ENCODE measurements around the gene INTS14. TPM values are rescaled to one million over a fixed set of nuclear protein-coding genes. Genes with fewer than 3 reads are reported as not detected.

Gene INTS14
- total and polyA plus RNA-seq, 12 donors = 16.4 to 64.6 (median 34.4) TPM

GRCh38 chr15:65651042-65651322 is 40.1 kb upstream of the INTS14 start:
- H3K36me3 ChIP-seq (replicated peaks in 1 of 2) = peaks cover 0 to 21% of the 10 kb centered on the region in 2 donors
- TF ChIP-seq POLR2A (IDR thresholded peaks at IDR 0.05) (no peak), CTCF (IDR thresholded peaks at IDR 0.05) (no peak)
- H3K4me1 ChIP-seq (replicated peaks in 1 of 2) = no peaks in the 10 kb centered on the region
- no peak overlapping the region for H3K4me3 ChIP-seq
- no peak for DNase-seq
- no peak overlapping the region for H3K27ac ChIP-seq
- no peaks in the 10 kb centered on the region for H3K9me3 ChIP-seq (replicated peaks in 1 of 3)
- WGBS, 4 donors = 91 to 100% (median 98%) methylated on average over 1 of the region's 1 CpG
- H3K27me3 ChIP-seq = no peaks in the 10 kb centered on the region
- intact Hi-C loops (cut with DNase I) = no loop called here

DNA sequence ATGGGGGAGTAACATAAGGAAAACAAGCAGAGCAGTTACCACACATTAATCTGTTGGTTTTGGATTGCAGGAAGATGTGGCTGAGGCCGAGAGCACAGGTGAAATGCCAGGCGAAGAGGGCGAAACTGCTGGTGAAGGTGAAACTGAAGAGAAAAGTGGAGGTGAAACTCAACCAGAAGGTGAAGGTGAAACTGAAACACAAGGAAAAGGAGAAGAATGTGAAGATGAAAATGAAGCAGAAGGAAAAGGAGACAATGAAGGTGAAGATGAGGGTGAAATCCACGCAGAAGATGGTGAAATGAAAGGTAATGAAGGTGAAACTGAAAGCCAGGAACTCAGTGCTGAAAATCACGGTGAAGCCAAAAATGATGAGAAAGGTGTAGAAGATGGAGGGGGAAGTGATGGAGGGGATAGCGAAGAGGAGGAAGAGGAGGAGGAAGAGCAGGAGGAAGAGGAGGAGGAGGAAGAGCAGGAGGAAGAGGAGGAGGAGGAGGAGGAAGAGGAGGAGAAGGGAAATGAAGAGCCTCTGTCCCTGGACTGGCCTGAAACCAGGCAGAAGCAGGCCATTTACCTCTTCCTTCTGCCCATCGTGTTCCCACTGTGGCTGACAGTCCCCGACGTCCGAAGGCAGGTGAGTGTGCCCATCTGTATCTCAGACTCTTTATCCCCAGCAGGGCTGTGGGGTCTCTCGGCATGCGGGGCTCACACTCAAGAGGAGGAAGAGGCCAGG is 39.5 kb upstream of the INTS14 start:
- no peak for DNase-seq
- intact Hi-C loops (cut with DNase I) = no loop called here
- no peaks in the 10 kb centered on the region for H3K9me3 ChIP-seq (replicated peaks in 1 of 3)
- TF ChIP-seq CTCF (IDR thresholded peaks at IDR 0.05) (no peak), POLR2A (IDR thresholded peaks at IDR 0.05) (no peak)
- H3K4me3 ChIP-seq = no peak overlapping the region
- H3K27me3 ChIP-seq = no peaks in the 10 kb centered on the region
- H3K36me3 ChIP-seq (replicated peaks in 1 of 2) = peaks cover 0 to 19% of the 10 kb centered on the region in 2 donors
- no peaks in the 10 kb centered on the region for H3K4me1 ChIP-seq (replicated peaks in 1 of 2)
- 92 to 98% (median 96%) methylated on average over 12 of the region's 12 CpGs for WGBS, 4 donors
- H3K27ac ChIP-seq = no peak overlapping the region

GRCh38 chr15:65646486-65646885 is 35.6 kb upstream of the INTS14 start:
- H3K9me3 ChIP-seq (replicated peaks in 1 of 3) = no peaks in the 10 kb centered on the region
- TF ChIP-seq CTCF (IDR thresholded peaks at IDR 0.05) = no peak
- no peak for TF ChIP-seq POLR2A (IDR thresholded peaks at IDR 0.05)
- no peak overlapping the region for H3K4me3 ChIP-seq
- WGBS, 4 donors = 96 to 98% (median 96%) methylated on average over 4 of the region's 4 CpGs
- H3K4me1 ChIP-seq (replicated peaks in 1 of 2) = no peaks in the 10 kb centered on the region
- no peak for DNase-seq
- H3K27me3 ChIP-seq = no peaks in the 10 kb centered on the region
- H3K27ac ChIP-seq = no peak overlapping the region
- H3K36me3 ChIP-seq (replicated peaks in 1 of 2) = peaks cover 0 to 5% of the 10 kb centered on the region in 2 donors
- intact Hi-C loops (cut with DNase I) = no loop called here

DNA sequence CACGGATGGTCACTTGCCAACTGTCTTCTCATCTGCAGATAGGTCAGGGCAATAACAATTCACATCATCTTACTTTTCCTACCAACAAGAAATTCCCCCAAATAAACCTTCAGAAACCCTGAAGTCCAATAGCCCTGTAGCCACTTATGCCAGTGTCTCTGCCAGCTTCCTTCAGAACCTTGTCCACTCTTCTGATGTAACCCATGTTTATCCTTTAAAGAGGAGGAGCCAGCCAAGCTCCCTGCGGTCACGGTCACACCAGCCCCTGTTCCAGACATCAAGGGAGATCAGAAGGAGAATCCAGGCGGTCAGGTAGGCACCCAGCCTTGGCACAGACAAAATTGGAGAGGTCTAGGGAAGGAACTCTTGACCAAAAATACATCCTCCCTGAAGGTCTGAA is 34.5 kb upstream of the INTS14 start:
- H3K36me3 ChIP-seq (replicated peaks in 1 of 2) = no peaks in the 10 kb centered on the region
- no peaks in the 10 kb centered on the region for H3K9me3 ChIP-seq (replicated peaks in 1 of 3)
- no peak for DNase-seq
- no peaks in the 10 kb centered on the region for H3K4me1 ChIP-seq (replicated peaks in 1 of 2)
- TF ChIP-seq POLR2A (IDR thresholded peaks at IDR 0.05) (no peak), CTCF (IDR thresholded peaks at IDR 0.05) (no peak)
- WGBS, 4 donors = 90 to 96% (median 95%) methylated on average over 4 of the region's 4 CpGs
- H3K4me3 ChIP-seq = no peak overlapping the region
- H3K27ac ChIP-seq = no peak overlapping the region
- H3K27me3 ChIP-seq = no peaks in the 10 kb centered on the region
- intact Hi-C loops (cut with DNase I) = no loop called here
